Left lung (tissue), 14 donors: ENCODE measurements around the gene ACP6. TPM values are rescaled to one million over a fixed set of nuclear protein-coding genes. Genes with fewer than 3 reads are reported as not detected.

Source experiments
- ATAC-seq: fragments of 200-7000 bp; cut with Tn5 transposase; one replicate; pipeline ENCODE4 v1.9.1; 2020; ENCODE audit warnings: moderate library complexity
- DNase-seq, 4 donors: peaks; one replicate each; pipeline ENCODE4 v3.0.0-alpha.2; 2013 to 2020
- H3K27ac ChIP-seq, 2 donors: fragments of 200-600 bp; sonication (generic) in 1 of 2; one replicate each; pipeline versions ENCODE4 v1.5.0 to v1.8.0; 2020 to 2021
- H3K27me3 ChIP-seq, 2 donors: fragments of 200-600 bp; sonication (generic) in 1 of 2; one replicate each; pipeline versions ENCODE4 v1.5.0 to v1.8.0; 2020 to 2021
- H3K36me3 ChIP-seq, 2 donors: fragments of 200-600 bp; sonication (generic) in 1 of 2; one replicate each; pipeline versions ENCODE4 v1.5.0 to v1.8.0; 2020 to 2021
- H3K4me1 ChIP-seq, 2 donors: fragments of 200-600 bp; one replicate each; pipeline ENCODE4 v1.8.0; 2021
- H3K4me3 ChIP-seq, 2 donors: fragments of 200-600 bp; sonication (generic) in 1 of 2; one replicate each; pipeline versions ENCODE4 v1.5.0 to v1.8.0; 2020 to 2021; ENCODE audit warnings: mild to moderate bottlenecking in 1 of 2
- H3K9me3 ChIP-seq, 2 donors: fragments of 200-600 bp; sonication (generic) in 1 of 2; one replicate each; pipeline versions ENCODE4 v1.5.0 to v1.8.0; 2020 to 2021
- CTCF ChIP-seq, 2 donors: fragments of 200-600 bp; sonication (generic) in 1 of 2; IDR thresholded peaks; one replicate each; pipeline versions ENCODE4 v1.5.0 to v1.8.0; 2021; ENCODE audit warnings: antibody characterized with exemption in 2 of 2
- intact Hi-C, 2 donors: fragments of 100-400 bp; cut with DNase I; formaldehyde crosslinking; loops; one replicate each; pipeline versions ENCODE4 v1.11.2 to v1.14.2; 2022
- long read RNA-seq, 12 donors: library from polyadenylated mRNA in 2 of 12; unstranded in 2 of 12; transcript quantifications; one replicate each; pipeline ENCODE4 v2.0.0 and lab custom pipeline, GENCODE V29; 2019 to 2026
- polyA plus RNA-seq, 6 donors: library from polyadenylated mRNA; unstranded; fragments of 120-200 nt; gene quantifications; one replicate each; pipeline ENCODE4 v1.2.1, GENCODE V29; 2013; ENCODE audit not compliant: insufficient read length in 6 of 6
- total RNA-seq, 2 donors: library from RNA; stranded (reverse); fragmentation: NEBNext Ultra II Directional; extraction: Animal tissue kit (Norgen Biotek cat#: 25700); gene quantifications; one replicate each; pipeline ENCODE4 v1.2.1, GENCODE V29; 2021
- donor health status: DM: no; HTN: yes; CAD: no.
- donor health status: DM: no; HTN: no; CAD: no.

The ACP6 gene
- total RNA-seq (10 to 100 TPM; 14.1 to 15.3 TPM), polyA plus RNA-seq (10 to 100 TPM; 20.8 to 25.2 (median 23.5) TPM)
- long read RNA-seq, donor 1, full-length matches to known transcripts: 1 of 8 reads
- long read RNA-seq, donor 1, partial matches to known transcripts: 7 of 8 reads
- long read RNA-seq, donor 1, other reads (novel, unspliced or antisense): 0 of 8 reads
- long read RNA-seq, donor 2, partial matches to known transcripts: 5 of 6 reads
- long read RNA-seq, donor 2, other reads (novel, unspliced or antisense): 0 of 6 reads
- long read RNA-seq, donor 3, partial matches to known transcripts: 6 of 6 reads
- long read RNA-seq, donor 3, other reads (novel, unspliced or antisense): 0 of 6 reads
- long read RNA-seq, donor 4, full-length matches to known transcripts: 3 of 3 reads
- long read RNA-seq, donor 4, partial matches to known transcripts: 0 of 3 reads
- long read RNA-seq, donor 4, other reads (novel, unspliced or antisense): 0 of 3 reads
- long read RNA-seq, donor 5: 0 reads
- long read RNA-seq, donor 6, full-length matches to known transcripts: 2 of 8 reads
- long read RNA-seq, donor 6, partial matches to known transcripts: 6 of 8 reads
- long read RNA-seq, donor 6, other reads (novel, unspliced or antisense): 0 of 8 reads
- long read RNA-seq, donor 7, full-length matches to known transcripts: 3 of 3 reads
- long read RNA-seq, donor 7, partial matches to known transcripts: 0 of 3 reads
- long read RNA-seq, donor 7, other reads (novel, unspliced or antisense): 0 of 3 reads
- long read RNA-seq, donor 8, full-length matches to known transcripts: 1 of 7 reads
- long read RNA-seq, donor 8, partial matches to known transcripts: 6 of 7 reads
- long read RNA-seq, donor 8, other reads (novel, unspliced or antisense): 0 of 7 reads
- long read RNA-seq, donor 9: 0 reads
- long read RNA-seq, donor 10, full-length matches to known transcripts: 9 of 12 reads
- long read RNA-seq, donor 10, partial matches to known transcripts: 1 of 12 reads
- long read RNA-seq, donor 10, other reads (novel, unspliced or antisense): 2 of 12 reads
- long read RNA-seq, donor 11, full-length matches to known transcripts: 3 of 3 reads
- long read RNA-seq, donor 11, partial matches to known transcripts: 0 of 3 reads
- long read RNA-seq, donor 11, other reads (novel, unspliced or antisense): 0 of 3 reads
- long read RNA-seq, donor 12, full-length matches to known transcripts: 6 of 12 reads
- long read RNA-seq, donor 12, partial matches to known transcripts: 6 of 12 reads
- long read RNA-seq, donor 12, other reads (novel, unspliced or antisense): 0 of 12 reads

GRCh38 chr1:147670319-147671001 is at the start of gene ACP6:
TSS of gene ACP6 (minus strand) at chr1:147670524. CDS start at chr1:147670048, 476 bp downstream.
- no peaks in the 10 kb centered on the region for H3K36me3 ChIP-seq
- H3K9me3 ChIP-seq: no peaks in the 10 kb centered on the region
- no peak for TF ChIP-seq CTCF (IDR thresholded peaks at IDR 0.05)
- intact Hi-C loops: no loop called here
- DNase-seq (peak; percentile 89 to 99 (median 97)), ATAC-seq (peak; percentile 98)
- no peaks in the 10 kb centered on the region for H3K27me3 ChIP-seq
- H3K4me3 ChIP-seq: peak within 1 kb of the TSS; percentile 71 to 97
- peak within 1 kb of the TSS; percentile 82 to 86 for H3K27ac ChIP-seq
- H3K4me1 ChIP-seq: peaks cover 11% of the 10 kb centered on the region in 2 donors

GRCh38 chr1:147719711-147720225 is 49.4 kb upstream of the ACP6 start:
- no peak overlapping the region for H3K27ac ChIP-seq
- ATAC-seq (no peak), DNase-seq (no peak)
- H3K36me3 ChIP-seq: no peaks in the 10 kb centered on the region
- no peaks in the 10 kb centered on the region for H3K4me1 ChIP-seq
- no peak overlapping the region for H3K4me3 ChIP-seq
- intact Hi-C loops: loop anchor here (5.0 to 10.0 kb wide), 2 partner anchors 173 to 175 kb away; no protein-coding TSS in a partner anchor
- H3K27me3 ChIP-seq: no peaks in the 10 kb centered on the region
- H3K9me3 ChIP-seq: no peaks in the 10 kb centered on the region
- no peak for TF ChIP-seq CTCF (IDR thresholded peaks at IDR 0.05)

DNA sequence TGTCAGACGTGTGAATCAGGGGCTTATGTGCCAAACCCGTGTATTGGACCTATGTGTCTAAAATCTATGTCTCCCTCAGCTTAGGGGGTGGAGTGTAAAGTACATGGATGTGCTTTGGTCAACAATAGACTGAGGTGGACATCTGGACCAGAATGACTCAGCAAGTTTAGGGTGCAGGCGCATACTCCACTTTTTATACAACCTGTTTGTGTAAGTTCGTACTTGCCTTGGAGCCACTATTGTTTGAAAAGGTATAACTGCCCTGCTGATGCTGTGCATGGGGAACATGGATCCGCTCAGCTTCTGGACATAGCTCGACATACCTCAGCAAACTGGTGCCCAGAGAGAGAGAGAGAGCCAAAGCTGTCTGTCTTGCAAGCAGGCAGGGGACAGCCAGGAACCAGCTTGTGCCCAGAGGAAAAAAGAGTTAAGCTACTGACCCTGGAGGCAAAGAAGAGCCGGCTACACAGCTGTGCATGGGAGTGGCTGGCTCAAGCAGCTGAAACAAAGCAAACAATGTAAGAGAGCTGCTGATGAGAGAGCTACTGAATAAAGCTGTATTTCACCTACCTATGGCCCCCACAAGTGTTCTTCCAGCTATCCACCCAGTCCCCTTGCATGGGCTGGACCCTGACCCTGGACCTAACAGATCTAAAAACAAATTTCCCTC is 48.8 kb upstream of the ACP6 start:
- intact Hi-C loops: no loop called here
- no peaks in the 10 kb centered on the region for H3K36me3 ChIP-seq
- H3K4me1 ChIP-seq: no peaks in the 10 kb centered on the region
- DNase-seq (no peak), ATAC-seq (no peak)
- H3K9me3 ChIP-seq: no peaks in the 10 kb centered on the region
- no peak for TF ChIP-seq CTCF (IDR thresholded peaks at IDR 0.05)
- no peaks in the 10 kb centered on the region for H3K27me3 ChIP-seq
- H3K4me3 ChIP-seq: no peak overlapping the region
- no peak overlapping the region for H3K27ac ChIP-seq

DNA sequence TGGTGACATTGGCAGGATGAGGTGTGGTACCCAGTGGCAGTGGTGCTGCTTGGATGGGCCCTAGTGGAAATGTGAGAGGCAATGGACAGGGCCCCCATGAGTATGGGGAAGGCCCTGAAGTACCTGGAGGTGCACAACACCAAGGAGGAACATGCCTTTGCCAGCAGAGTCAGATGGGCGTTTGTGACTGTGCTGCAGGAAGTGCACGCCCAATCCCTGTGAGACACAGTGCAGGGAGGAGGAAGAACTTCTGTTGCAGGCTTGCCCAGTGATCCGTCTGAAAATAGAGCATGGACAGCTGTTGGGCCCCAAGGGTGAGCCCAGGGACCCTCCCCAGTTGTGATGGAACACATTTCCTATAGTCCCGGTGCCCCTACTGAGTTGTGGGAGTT is 47.4 kb upstream of the ACP6 start:
- TF ChIP-seq CTCF (IDR thresholded peaks at IDR 0.05): no peak
- Histone ChIP-seq H3K4me1 (no peaks in the 10 kb centered on the region), H3K36me3 (no peaks in the 10 kb centered on the region), H3K4me3 (no peak overlapping the region), H3K9me3 (no peaks in the 10 kb centered on the region), H3K27ac (no peak overlapping the region), H3K27me3 (no peaks in the 10 kb centered on the region)
- intact Hi-C loops: no loop called here
- no peak for DNase-seq
- ATAC-seq: peak; percentile 26
